Measurements from ENCODE around the gene ORM1. TPM values are rescaled to one million over a fixed set of nuclear protein-coding genes. Genes with fewer than 3 reads are reported as not detected.
"Not testable (repeated sequence)": the region's sequence is repeated elsewhere in the genome, so short reads cannot be mapped to it uniquely, and the experiment has no call there.

Gene ORM1
- total RNA-seq, 1 experiment from 2014 or later: not detected

DNA sequence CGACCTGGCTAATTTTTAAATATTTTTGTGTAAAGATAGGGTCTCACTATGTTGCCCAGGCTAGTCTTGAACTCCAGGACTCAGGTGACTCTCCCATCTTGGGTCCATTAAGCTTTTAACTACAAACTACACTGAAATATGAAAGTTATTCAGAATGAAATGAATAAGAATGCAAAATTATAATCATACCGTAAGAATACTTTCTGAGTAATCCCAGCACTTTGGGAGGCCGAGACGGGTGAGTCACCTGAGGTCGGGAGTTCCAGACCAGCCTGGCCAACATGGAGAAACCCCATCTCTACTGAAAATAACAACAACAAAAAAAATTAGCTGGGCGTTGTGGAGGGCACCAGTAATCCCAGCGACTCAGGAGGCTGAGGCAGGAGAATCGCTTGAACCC, 1.1 kb upstream of the ORM1 start:
- no peak overlapping the region for H3K27ac ChIP-seq (ENCODE audit: low read length)
- no peak overlapping the region for H2AFZ ChIP-seq (ENCODE audit: low read length)
- no peaks in the 10 kb centered on the region for H3K9me2 ChIP-seq (replicated peaks; ENCODE audit: low read length)
- no peak overlapping the region for H3K4me3 ChIP-seq (ENCODE audit: low read length)
- no peaks in the 10 kb centered on the region for H3K4me1 ChIP-seq (ENCODE audit: insufficient read depth, low read length)
- H3K9me3 ChIP-seq (ENCODE audit: low read length): no peaks in the 10 kb centered on the region
- CTCF ChIA-PET: no interaction called here
- no peaks in the 10 kb centered on the region for H3K36me3 ChIP-seq (ENCODE audit: low read depth, low read length)
- no peaks in the 10 kb centered on the region for H4K20me1 ChIP-seq (ENCODE audit: low read length)
- no peaks in the 10 kb centered on the region for H3K27me3 ChIP-seq (ENCODE audit: low read length)
- no TSS peak for BruUV-seq (replicated peaks)
- DNase-seq: no peak
- TF ChIP-seq EZH2phosphoT487 (IDR thresholded peaks at IDR 0.05; ENCODE audit: borderline replicate concordance, low read length) (no peak), EZH2 (IDR thresholded peaks at IDR 0.05; ENCODE audit: low read length, unreplicated experiment) (no peak)
- TF ChIP-seq, protein P1, sequence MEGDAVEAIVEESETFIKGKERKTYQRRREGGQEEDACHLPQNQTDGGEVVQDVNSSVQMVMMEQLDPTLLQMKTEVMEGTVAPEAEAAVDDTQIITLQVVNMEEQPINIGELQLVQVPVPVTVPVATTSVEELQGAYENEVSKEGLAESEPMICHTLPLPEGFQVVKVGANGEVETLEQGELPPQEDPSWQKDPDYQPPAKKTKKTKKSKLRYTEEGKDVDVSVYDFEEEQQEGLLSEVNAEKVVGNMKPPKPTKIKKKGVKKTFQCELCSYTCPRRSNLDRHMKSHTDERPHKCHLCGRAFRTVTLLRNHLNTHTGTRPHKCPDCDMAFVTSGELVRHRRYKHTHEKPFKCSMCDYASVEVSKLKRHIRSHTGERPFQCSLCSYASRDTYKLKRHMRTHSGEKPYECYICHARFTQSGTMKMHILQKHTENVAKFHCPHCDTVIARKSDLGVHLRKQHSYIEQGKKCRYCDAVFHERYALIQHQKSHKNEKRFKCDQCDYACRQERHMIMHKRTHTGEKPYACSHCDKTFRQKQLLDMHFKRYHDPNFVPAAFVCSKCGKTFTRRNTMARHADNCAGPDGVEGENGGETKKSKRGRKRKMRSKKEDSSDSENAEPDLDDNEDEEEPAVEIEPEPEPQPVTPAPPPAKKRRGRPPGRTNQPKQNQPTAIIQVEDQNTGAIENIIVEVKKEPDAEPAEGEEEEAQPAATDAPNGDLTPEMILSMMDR (conservative IDR thresholded peaks at IDR 0.05; ENCODE audit: low read depth, low read length): no peak
- intact Hi-C loops (cut with micrococcal nuclease): no loop called here
- no peak for ATAC-seq
- H3F3A ChIP-seq (ENCODE audit: low read length, unreplicated experiment): no peaks in the 10 kb centered on the region
- H3K4me2 ChIP-seq (ENCODE audit: low read length): no peak overlapping the region
- H3K9ac ChIP-seq (ENCODE audit: low read length): no peak overlapping the region
- H3K79me2 ChIP-seq (ENCODE audit: low read length): no peaks in the 10 kb centered on the region
- POLR2A ChIA-PET (ENCODE audit: unreplicated experiment): no interaction called here

DNA sequence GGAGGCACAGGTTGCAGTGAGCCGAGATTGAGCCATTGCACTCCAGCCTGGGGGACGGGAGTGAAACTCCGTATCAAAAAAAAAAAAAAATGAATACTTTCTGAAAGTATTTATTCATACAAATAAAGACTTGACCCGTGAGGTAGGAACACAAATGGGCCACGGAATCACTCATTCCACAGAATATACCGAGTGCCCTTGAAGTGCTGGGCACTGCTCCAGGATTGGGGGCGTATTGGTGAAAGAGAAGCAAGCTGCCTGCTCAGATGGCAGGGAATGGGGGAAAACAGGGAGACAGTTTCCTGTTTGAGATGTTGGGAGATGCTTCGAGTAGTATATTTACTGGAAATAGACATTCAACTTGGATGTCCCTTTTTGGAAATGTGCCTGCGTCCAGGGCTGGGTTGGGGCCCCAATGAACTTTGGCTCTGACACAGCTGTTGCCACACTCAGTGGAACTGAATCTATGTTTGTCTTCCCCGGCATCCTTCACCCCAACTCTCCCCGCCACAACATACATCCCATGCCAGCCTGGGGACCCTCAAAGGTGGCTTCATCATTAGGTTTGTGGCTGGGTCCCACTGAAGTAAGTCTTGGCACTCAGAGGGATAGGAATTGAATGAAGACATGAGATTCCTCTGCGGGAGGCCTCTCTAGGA, 609 bp upstream of the ORM1 start:
- H3K27ac ChIP-seq (ENCODE audit: low read length); H3K9me3 ChIP-seq (ENCODE audit: low read length); H3K27me3 ChIP-seq (ENCODE audit: low read length); H3K9ac ChIP-seq (ENCODE audit: low read length); H3K36me3 ChIP-seq (ENCODE audit: low read depth, low read length); POLR2A ChIA-PET (ENCODE audit: unreplicated experiment); H4K20me1 ChIP-seq (ENCODE audit: low read length); H3K4me3 ChIP-seq (ENCODE audit: low read length); CTCF ChIA-PET; H3K4me1 ChIP-seq (ENCODE audit: insufficient read depth, low read length); H3K4me2 ChIP-seq (ENCODE audit: low read length); H3K79me2 ChIP-seq (ENCODE audit: low read length); DNase-seq; H3F3A ChIP-seq (ENCODE audit: low read length, unreplicated experiment); intact Hi-C loops (cut with micrococcal nuclease); ATAC-seq; BruUV-seq (replicated peaks); H2AFZ ChIP-seq (ENCODE audit: low read length); H3K9me2 ChIP-seq (replicated peaks; ENCODE audit: low read length): not testable (repeated sequence)

DNA sequence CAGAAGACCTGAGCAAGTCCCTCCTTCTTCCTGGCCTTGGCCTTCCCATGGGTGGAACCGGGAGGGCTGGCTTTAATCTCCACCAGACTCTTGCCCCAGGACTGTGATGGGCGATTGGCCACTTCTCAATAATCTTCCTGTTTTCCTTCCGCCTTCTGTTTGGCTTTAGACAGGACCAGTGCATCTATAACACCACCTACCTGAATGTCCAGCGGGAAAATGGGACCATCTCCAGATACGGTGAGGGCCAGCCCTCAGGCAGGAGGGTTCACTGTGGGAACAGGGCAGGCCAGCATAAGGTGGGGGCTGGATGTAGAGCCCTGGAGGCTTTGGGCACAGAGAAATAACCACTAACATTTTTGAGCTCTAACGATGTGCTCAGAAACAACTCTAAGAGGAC, 951 bp downstream of the ORM1 start:
- H3K79me2 ChIP-seq (ENCODE audit: low read length); H2AFZ ChIP-seq (ENCODE audit: low read length); H4K20me1 ChIP-seq (ENCODE audit: low read length); H3K4me3 ChIP-seq (ENCODE audit: low read length); H3K27me3 ChIP-seq (ENCODE audit: low read length); H3K9me2 ChIP-seq (replicated peaks; ENCODE audit: low read length); H3F3A ChIP-seq (ENCODE audit: low read length, unreplicated experiment); H3K4me2 ChIP-seq (ENCODE audit: low read length); H3K9ac ChIP-seq (ENCODE audit: low read length); H3K27ac ChIP-seq (ENCODE audit: low read length); H3K4me1 ChIP-seq (ENCODE audit: insufficient read depth, low read length); CTCF ChIA-PET; DNase-seq; ATAC-seq; H3K9me3 ChIP-seq (ENCODE audit: low read length); POLR2A ChIA-PET (ENCODE audit: unreplicated experiment); H3K36me3 ChIP-seq (ENCODE audit: low read depth, low read length); BruUV-seq (replicated peaks); intact Hi-C loops (cut with micrococcal nuclease): not testable (repeated sequence)

DNA sequence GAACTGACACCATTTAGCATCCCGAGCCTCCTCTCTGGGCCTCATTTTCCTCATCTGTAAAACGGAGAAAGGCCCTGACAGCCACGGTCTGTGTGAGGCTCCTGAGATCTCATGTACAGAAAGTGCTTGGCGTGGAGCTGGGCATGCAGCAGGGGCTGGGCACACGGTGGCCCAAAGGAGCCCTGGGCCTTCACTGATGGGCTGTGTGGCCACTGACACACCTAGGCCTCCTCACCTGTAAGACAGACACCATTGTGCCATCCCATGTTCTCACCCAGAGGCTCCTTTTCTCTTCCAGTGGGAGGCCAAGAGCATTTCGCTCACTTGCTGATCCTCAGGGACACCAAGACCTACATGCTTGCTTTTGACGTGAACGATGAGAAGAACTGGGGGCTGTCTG, 1.6 kb downstream of the ORM1 start:
- Histone ChIP-seq H3K27ac (ENCODE audit: low read length) (no peak overlapping the region), H3K4me1 (ENCODE audit: insufficient read depth, low read length) (no peaks in the 10 kb centered on the region), H3F3A (ENCODE audit: low read length, unreplicated experiment) (no peaks in the 10 kb centered on the region), H4K20me1 (ENCODE audit: low read length) (no peaks in the 10 kb centered on the region), H3K9me3 (ENCODE audit: low read length) (no peaks in the 10 kb centered on the region), H3K36me3 (ENCODE audit: low read depth, low read length) (no peaks in the 10 kb centered on the region), H3K79me2 (ENCODE audit: low read length) (no peaks in the 10 kb centered on the region), H3K27me3 (ENCODE audit: low read length) (no peaks in the 10 kb centered on the region), H2AFZ (ENCODE audit: low read length) (no peak overlapping the region), H3K4me3 (ENCODE audit: low read length) (no peak overlapping the region), H3K9me2 (replicated peaks; ENCODE audit: low read length) (no peaks in the 10 kb centered on the region), H3K4me2 (ENCODE audit: low read length) (no peak overlapping the region), H3K9ac (ENCODE audit: low read length) (no peak overlapping the region)
- ATAC-seq (no peak), DNase-seq (no peak)
- ChIA-PET POLR2A (ENCODE audit: unreplicated experiment) (interaction anchor here (0.5 kb wide), 1 partner anchor 1995 kb away, joined by 3 read pairs; no protein-coding TSS in a partner anchor), CTCF (no interaction called here)
- TF ChIP-seq, protein P1 (conservative IDR thresholded peaks at IDR 0.05; ENCODE audit: low read depth, low read length): no peak
- no peak for TF ChIP-seq EZH2 (IDR thresholded peaks at IDR 0.05; ENCODE audit: low read length, unreplicated experiment)
- no peak for TF ChIP-seq EZH2phosphoT487 (IDR thresholded peaks at IDR 0.05; ENCODE audit: borderline replicate concordance, low read length)
- intact Hi-C loops (cut with micrococcal nuclease): no loop called here
- BruUV-seq (replicated peaks): no TSS peak

DNA sequence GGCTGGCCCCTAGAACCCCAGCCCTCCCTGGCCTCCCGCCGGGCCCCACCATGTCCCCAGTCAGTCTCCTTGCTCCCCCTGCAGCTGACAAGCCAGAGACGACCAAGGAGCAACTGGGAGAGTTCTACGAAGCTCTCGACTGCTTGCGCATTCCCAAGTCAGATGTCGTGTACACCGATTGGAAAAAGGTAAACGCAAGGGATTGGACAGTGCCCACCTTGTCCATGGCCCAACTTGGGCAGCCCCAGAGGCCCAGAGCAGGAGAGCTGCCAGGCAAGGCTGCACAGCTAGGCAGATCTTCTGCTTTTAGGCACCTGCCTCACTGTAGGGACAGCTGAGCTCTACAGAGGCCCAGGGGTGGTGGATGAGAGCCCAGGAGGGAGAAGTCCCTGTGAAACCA, 2.1 kb downstream of the ORM1 start:
- H3K4me2 ChIP-seq (ENCODE audit: low read length); H3F3A ChIP-seq (ENCODE audit: low read length, unreplicated experiment); H3K9ac ChIP-seq (ENCODE audit: low read length); ATAC-seq; CTCF ChIA-PET; DNase-seq; H3K9me3 ChIP-seq (ENCODE audit: low read length); H3K4me3 ChIP-seq (ENCODE audit: low read length); H3K27me3 ChIP-seq (ENCODE audit: low read length); H4K20me1 ChIP-seq (ENCODE audit: low read length); intact Hi-C loops (cut with micrococcal nuclease); H2AFZ ChIP-seq (ENCODE audit: low read length); H3K4me1 ChIP-seq (ENCODE audit: insufficient read depth, low read length); BruUV-seq (replicated peaks); H3K36me3 ChIP-seq (ENCODE audit: low read depth, low read length); H3K9me2 ChIP-seq (replicated peaks; ENCODE audit: low read length); H3K27ac ChIP-seq (ENCODE audit: low read length); H3K79me2 ChIP-seq (ENCODE audit: low read length): not testable (repeated sequence)
- POLR2A ChIA-PET (ENCODE audit: unreplicated experiment): interaction anchor here (0.5 kb wide), 1 partner anchor 1994 kb away, joined by 3 read pairs; no protein-coding TSS in a partner anchor
